Body of pancreas (tissue), 4 donors: ENCODE data around the gene SLCO3A1.

Experiments used
- CTCF ChIP-seq, 7 experiments: fragments of 450-650 bp in 4 of 7; fragments of 200-600 bp in 3 of 7; sonication (generic) in 3 of 7; IDR thresholded peaks; one replicate each; pipeline ENCODE4 v1.5.1; 2016 to 2019; ENCODE audit warnings: antibody characterized with exemption in 7 of 7
- POLR2A ChIP-seq, 3 donors: fragments of 450-650 bp; IDR thresholded peaks; one replicate each; pipeline ENCODE4 v1.6.1; 2016; ENCODE audit warnings: antibody characterized with exemption in 3 of 3, mild to moderate bottlenecking in 2 of 3

- TF ChIP-seq CTCF (IDR thresholded peaks at IDR 0.05) (no peak), POLR2A (IDR thresholded peaks at IDR 0.05) (no peak)
Measured at GRCh38 chr15:92111291-92111690, 257.8 kb downstream of the SLCO3A1 start.
